HFF-Myc (cell line): ENCODE data around the gene NOS1AP.
A peak's percentile ranks its signal among the peaks of the same experiment; 100 is the strongest.

Source experiments
- DNase-seq: peaks from one replicate; pipeline ENCODE4 v3.0.0-alpha.2; 2011; ENCODE audit warnings: low read depth; ENCODE audit errors: extremely low read depth
- H3K4me3 ChIP-seq: replicated peaks from 2 replicates; pipeline ENCODE4 v1.5.1; 2011; ENCODE audit warnings: low read depth, mild to moderate bottlenecking, control low read depth, low read length
- CTCF ChIP-seq: IDR thresholded peaks from 2 replicates; pipeline ENCODE4 v1.5.1; 2012; ENCODE audit warnings: mild to moderate bottlenecking, low read depth, low read length, control low read depth; ENCODE audit errors: missing control alignments

Gene NOS1AP

GRCh38 chr1:162069334-162070093, at the start of gene NOS1AP:
Gene NOS1AP, plus strand, starts transcription at chr1:162069691. Its CDS starts 487 bp downstream, at chr1:162070178.
- TF ChIP-seq CTCF, result no peak
- no peak for DNase-seq
- H3K4me3 ChIP-seq, result peak within 1 kb of the TSS; percentile 53

GRCh38 chr1:162020150-162020549, 49.3 kb upstream of the NOS1AP start:
- no peak overlapping the region for H3K4me3 ChIP-seq
- TF ChIP-seq CTCF, result no peak
- DNase-seq, result no peak

- H3K4me3 ChIP-seq, result no peak overlapping the region
- TF ChIP-seq CTCF, result no peak
- no peak for DNase-seq
These were observed 48.4 kb upstream of the NOS1AP start for GRCh38 chr1:162021124-162021523.

- no peak for TF ChIP-seq CTCF
- no peak for DNase-seq
- H3K4me3 ChIP-seq, result 0 out of 2 replicates have a peak overlapping the region, but pooled peaks have one; percentile 77
These were observed 46.9 kb upstream of the NOS1AP start for GRCh38 chr1:162022626-162023025.

DNA sequence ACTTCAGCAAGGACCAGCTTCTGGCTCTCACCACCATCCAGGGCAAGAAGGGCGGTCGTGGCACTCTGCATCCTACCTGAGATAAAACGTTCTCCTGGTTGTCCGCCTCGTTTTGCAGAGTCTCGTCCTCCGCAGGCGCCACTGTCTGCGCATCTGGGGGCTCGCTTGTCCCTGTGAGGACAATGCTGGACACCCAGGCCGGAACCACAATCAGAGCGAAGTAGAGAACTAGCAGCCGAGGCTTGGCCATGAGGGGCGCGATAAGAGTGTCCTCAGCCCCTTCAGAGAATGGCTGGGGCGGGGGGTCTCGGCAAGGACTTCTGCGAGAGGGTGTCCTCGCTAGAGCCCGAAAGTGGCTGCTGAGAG, 46.3 kb upstream of the NOS1AP start:
- no peak for TF ChIP-seq CTCF
- DNase-seq, result no peak
- peak overlapping the region; percentile 77 for H3K4me3 ChIP-seq

- peak; percentile 63 for DNase-seq
- peak within 1 kb of the TSS; percentile 77 for H3K4me3 ChIP-seq
- peak; percentile 28 for TF ChIP-seq CTCF
These were observed 45.7 kb upstream of the NOS1AP start, which contains the start of gene OLFML2B for GRCh38 chr1:162023547-162024501. Gene OLFML2B, minus strand, starts transcription at chr1:162023869. Its CDS starts 439 bp downstream, at chr1:162023430.
